Activated CD4-positive, CD25-positive, alpha-beta regulatory T cell treated with anti-CD3 and anti-CD28 coated beads, Interleukin-2, amount 50 U/mL, for 24 hours (primary cell): ENCODE data around the gene TMEM234.

Experiments
- ATAC-seq, 2 donors: fragments of 150-1000 bp; cut with Tn5 transposase; one replicate each; pipeline ENCODE4 v1.10.0; 2021; ENCODE audit warnings: mild to moderate bottlenecking in 1 of 2, moderate library complexity in 1 of 2

Gene TMEM234

DNA sequence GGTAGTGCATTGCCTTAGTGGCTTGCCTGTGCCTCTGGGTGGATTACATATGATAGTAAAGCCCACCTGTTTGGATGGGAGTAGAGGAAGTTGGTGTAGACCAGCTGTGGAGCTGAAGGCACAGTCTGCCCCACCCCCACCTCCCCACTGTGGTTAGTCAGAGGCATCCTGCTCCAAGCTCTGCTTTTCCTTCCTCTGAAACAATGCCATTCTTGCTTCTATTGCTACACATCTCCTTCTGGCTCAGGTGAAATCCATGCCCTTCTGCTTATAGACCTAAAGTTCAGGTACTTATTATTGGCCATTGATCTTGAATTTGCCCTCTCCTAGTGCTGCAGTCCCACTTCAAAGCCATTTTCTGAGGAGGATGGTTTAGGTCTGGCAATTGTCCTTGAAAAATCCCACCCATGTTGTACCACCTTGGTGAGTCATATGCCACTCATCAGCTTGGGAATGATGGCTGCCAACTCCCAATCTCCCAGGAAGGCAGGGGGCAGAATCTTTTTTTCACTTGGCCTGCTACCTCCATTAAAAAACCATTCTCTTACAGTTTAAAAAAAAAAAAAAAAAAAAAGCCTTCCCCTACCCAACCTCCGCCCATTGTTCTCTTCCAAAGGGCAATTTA is 49.4 kb downstream of the TMEM234 start:
- no peak for ATAC-seq

DNA sequence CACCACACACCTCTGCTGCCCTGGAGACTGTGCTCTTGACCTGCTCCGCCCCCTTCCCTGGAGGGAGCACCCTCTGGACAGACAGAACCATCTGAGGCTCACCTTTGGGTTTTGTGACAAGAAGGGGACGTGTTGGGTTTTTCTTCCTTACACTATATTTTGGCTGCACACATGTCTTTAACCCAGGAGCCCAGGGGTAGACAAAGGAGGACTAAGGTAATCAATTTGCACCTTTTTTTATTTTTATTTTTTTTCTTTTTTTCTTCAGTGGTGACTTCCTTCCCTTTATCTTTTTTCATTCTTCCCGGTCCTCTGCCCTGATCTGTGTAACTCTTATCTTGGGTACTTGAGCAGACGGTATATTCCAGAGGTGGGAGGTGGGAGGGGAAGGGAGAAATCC is 51.2 kb downstream of the TMEM234 start:
- no peak for ATAC-seq
